ENCODE data around the gene MRPL2.

DNA sequence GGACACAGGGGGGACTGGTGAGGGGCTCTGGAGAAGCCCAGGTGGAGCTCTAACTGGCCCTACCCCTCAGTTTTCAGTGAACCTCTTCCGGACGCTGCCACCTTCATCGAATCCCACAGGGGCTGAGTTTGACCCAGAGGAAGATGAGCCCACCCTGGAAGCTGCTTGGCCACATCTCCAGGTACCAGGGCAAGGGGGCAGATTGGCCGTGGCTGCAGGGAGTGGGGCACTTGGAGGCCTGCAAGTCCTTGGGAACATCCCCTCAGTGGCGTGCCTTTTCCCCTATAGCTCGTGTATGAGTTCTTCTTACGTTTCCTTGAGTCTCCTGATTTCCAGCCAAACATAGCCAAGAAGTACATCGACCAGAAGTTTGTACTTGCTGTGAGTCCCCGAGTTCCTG, 52.1 kb downstream of the MRPL2 start:
- TF ChIP-seq CTCF (IDR thresholded peaks at IDR 0.05) (no peak), POLR2A (IDR thresholded peaks at IDR 0.05) (no peak)
